Stimulated activated CD8-positive, alpha-beta memory T cell treated with anti-CD3 and anti-CD28 coated beads, Interleukin-4, amount 100 ng/mL, for 24 hours (primary cell): ENCODE measurements around the gene MOB2.

Experiments
- DNase-seq: peaks from one replicate; pipeline ENCODE4 v3.0.0-alpha.2; 2020; ENCODE audit warnings: low read depth

Gene MOB2

DNA sequence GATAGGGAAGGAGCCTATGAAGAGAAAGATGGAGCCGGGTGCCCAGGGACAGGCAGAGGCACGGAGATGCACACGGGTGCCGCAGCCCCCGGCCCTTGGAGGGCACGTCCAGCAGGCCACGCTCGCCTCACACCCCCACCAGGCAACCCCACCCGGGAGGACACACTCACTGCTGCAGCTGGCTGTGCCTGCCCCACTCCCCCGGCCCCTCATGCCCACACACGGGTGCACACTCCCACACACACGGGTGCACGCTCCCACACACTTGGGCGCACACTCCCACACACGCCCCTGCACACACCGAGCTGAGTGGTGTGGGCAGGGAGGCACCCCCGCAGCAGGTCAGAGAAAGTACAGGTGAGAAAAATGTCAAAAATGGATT lies 1.1 kb downstream of the MOB2 start:
- no peak for DNase-seq

DNA sequence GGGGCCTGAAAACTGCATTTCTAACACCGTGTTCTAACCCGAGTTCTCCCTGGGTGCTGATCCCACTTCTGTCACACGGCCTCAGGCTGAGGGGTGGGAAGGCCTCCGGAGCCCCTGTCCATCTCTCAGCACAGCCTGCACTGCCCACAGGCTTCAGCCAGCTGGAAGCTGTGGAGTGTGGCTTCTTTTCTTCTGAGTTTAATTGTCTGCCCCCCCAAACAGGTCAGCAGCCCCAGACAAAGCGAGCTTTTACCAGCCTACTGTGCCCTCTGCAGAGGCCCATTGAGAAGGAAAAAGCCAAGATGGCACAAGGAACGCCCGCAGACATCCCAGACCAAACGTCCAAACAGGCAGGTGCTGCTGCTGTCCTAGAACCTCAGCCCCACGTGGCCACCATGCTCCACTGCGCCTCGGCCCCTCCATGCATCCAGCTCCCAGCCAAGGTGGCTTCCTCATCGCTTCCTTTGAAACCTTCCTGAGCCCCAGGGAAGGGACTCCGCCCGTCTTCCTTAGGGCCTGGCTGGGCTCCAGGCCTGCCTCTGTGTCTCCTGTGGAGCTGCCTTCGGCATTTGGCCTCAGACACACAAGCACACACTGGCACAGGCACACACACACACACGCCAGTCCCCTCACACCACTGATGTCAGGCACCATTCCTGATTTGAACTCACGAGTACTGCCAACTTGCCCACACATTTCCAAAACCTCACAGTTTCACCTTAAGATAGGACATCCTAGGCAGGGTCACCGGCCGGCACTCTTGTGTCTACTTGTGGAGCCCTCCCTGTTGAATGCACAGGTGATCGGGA lies 1.7 kb downstream of the MOB2 start:
- no peak for DNase-seq

DNA sequence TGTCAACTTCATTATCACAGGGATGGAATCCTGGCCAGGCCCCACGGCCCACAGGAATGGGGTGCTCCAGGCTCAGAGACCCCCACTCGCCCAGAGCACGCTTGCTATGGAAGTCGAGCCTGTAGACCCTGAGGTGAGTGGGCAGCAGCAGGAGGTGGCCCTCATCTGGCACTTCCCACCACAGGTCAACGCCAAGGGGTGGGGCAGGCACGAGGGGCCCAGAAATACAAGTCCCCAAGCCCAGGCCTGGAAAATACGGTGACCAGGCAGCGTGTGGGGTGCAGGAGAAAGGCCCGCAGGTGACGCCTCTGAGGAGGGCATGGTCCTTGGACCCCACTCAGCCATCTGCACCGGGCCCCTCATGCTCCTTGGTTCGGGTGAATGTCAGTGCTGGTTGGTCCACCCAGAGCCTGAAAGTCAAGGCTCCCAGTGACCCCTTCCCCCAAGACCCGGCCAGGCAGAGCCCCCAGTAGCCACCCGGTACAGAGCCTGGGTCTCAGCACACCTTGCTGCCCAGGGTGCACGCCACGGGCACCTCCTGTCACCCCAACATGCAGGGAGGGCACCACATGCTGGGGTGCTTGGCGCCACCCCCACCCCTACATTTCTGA lies 2.4 kb downstream of the MOB2 start:
- no peak for DNase-seq

DNA sequence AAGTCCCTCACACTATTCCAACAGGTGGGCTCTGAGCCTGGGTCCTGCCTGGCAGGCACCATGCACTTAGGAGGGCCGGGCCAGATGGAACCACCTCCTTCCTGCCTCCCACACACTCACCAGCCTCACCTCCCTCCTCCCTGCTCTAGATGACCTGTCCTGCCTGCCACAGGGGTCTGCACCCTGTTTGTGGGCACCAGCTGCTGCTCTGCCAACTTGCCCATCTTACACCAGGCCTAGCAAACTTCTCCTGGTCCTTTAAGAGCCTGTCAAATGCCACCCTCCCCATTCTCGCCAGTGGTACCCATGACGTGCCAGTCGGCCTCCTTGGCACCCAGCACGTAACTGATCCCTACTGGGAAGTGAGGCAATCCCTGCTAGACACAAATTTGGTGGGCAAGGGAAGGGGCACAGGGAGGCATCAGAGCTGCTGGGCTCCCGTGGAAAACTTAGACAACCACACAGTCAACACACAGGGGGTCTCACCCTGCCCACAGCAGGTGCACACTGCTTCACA lies 3.1 kb downstream of the MOB2 start:
- DNase-seq = no peak

DNA sequence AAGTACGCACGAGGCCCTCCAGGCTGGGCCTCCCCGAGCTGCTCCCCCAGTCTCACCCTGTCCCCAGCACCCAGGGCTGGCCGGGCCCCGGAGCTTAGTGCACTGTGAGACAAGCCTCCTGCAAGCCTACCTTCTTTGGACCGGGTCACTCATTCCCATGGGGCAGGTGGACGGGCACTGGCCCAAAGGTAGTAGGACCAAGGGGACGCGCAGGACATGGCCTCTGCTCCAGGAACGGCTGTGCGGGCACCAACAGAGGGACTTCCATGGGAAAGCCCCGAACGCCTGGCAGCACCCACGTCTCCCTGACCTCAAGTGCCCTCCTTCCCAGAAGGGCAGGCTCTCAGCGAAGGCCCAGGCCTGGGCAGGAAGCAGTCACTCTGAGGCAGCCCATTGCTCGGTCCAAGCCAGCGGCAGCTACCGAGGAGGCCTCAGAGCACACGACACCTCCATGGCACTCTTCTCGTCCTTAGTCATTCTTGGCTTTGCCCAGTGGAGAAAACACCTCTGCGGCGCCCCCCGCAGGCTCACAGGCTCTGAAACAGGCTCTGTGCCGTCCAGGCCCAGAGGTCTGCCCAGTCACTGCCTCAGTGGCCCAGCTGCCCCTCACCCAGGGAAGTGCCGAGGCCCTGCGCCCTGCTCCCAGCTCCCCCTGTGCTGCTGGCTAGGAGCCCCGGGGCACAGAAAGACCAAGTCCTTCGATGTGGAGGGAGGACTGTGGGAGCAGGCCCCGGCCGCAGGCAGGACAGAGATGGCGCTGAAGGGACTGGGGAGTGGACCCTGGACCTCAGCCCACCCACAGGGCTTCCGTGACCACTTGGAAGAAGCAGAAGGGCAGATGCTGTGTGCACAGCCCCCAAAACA lies 3.8 kb downstream of the MOB2 start:
- no peak for DNase-seq

DNA sequence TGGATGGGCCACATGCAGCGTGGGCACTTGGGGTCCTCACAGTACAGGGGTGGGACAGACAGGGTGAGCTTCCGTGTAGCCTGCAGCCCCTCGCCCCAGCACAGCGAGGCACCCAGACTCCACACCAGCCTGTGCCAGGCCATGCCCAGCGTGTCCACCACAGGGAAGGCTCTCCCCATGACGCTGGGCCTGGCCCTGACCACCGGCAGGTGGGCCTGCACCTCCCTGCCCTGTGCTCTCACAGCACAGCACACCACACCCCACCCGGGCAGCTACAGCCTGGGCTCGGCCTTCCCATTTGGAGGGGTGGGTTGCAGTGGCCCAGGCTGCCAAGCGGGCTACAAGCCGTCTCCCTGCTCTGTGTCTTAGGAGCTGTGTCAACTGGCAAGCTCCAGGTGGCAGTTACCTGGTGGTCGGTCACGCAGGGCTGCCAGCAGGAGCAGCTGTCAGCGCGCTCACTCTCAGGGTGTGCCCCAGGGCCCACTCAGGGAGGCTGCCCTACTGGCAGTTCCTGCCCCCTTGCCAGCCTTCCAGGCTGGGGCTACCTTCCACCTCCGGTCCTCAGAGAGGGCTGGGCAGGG lies 4.6 kb downstream of the MOB2 start:
- no peak for DNase-seq

DNA sequence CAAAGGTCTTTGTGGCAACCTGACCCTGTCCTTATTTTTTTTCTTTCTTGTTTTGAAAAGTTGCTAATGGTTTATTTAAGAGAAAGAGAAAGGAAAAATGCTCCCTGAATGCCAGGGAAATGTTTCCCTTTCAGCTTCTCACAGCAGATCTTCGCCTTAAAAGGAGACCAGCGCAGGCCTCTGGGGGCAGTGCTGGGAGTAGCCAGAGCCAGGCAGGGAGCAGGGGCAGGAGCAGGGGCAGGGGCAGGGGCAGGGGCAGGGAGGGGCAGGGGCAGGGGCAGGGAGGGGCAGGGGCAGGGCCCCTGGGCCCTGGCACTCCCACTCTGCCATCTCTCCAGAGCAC lies 5.1 kb downstream of the MOB2 start:
- no peak for DNase-seq

DNA sequence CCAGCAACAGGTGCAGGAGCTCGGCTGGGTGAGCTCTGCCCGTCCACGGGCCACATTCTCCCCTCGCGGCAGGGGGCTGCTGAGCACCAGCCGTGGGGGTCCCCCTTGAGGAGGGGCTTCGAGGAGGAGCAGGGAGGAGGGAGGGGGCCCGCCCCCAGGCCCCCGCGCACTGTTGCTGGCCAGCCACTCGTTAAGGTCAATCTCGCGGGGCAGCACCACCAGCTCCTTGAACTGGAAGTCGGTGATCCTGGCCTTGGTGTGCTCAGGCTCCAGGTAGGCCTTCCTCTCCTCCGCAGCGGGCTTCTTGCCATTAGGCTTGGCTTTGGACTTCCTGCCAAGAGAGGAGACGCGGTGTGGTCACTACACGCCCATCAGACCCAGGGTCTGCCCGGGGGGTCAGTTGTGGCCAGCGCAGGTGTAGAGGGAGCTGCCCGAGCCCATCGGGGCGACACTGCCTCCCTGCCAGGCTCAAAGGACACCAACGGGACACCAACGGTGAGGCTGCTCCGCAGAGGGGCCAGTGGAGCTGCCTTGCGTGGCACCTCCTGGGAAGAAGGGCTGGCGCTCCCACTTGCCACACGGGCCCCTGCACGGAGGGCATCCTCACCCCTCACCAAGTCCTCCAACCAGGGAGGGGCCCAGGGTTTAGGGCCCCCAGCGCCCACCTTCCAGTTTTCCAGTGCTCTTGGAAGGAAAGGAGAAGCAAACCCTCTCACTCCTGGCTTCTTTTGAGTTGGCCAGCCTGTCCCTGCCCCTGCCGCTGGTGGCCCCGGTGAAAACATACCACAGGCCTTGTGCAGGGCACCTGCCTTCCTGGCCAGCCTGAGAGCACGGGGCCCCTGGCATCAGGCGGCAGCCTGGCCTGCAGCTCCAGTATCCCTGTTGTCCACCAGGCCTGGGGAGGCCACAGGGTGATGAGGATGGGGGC lies 5.8 kb downstream of the MOB2 start:
- no peak for DNase-seq

DNA sequence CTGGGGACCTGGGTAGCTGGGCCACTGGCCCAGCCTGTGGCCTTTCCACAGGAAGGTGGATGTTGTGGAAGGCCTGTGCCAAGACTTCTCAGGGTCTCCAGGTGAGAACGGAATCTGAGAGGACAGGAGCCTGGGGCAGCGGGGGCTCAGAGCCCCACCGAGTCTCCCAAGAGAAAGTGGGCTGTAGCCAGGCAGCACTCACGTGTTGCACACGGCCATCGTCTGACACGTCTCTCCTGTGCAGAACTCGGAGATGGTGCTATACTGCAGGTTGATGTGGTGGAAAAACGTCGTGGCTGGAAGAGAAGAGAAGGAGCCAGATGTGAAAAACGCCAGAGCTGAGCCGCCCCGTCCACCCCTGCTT lies 6.4 kb downstream of the MOB2 start:
- no peak for DNase-seq

DNA sequence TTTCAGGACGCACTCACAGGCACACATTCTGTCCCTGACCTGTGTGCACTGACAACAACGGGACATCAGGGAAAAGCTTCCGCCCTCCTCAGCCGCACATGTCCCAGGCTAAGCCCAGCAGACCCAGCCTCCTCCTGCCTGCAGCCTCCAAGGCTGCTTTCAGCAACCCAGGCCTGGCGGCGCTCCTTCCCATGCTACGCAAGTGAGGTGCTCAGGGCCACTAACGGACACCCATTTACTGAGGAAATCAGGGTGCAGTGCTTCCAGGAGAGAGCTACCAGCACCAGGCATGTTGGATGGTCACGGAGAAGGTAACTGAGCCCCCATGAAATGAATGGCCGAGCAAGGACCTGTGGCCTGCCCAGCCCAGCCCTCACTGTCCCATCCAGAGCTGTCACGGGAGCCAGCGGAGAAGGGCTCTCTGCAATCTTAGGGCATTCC lies 6.9 kb downstream of the MOB2 start:
- DNase-seq = no peak

DNA sequence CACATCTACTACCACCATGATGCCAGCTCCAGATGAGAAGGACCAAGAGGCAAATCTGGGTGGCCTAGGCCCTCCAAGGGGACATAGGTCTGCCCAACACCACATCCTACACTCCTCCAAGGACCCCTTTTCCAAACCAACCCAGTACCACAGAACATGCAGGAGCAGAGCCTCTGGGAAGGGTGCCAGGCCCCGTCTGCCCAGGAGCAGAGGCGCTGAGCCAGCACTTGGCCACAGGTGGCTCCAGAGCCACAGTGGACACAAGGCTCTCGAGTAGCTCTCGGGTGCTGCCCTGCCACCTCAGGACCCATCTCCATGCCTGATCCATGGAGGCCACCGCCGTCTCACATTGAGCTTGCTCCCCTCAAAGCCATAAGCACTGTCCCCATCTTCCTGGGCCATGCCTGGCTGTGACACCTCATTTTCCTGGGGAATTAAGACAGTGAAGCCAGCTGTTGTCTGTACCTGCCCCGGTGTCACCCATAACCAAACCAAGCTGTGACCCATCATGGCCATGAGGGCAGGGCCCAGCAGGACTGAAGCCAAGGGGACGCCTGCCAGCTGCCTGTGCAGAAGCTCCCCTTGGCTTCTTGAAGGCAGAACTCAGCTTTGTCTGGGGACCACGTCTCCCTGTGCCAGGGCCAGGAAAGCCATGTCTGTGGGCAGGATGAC lies 7.4 kb downstream of the MOB2 start:
- DNase-seq = no peak

DNA sequence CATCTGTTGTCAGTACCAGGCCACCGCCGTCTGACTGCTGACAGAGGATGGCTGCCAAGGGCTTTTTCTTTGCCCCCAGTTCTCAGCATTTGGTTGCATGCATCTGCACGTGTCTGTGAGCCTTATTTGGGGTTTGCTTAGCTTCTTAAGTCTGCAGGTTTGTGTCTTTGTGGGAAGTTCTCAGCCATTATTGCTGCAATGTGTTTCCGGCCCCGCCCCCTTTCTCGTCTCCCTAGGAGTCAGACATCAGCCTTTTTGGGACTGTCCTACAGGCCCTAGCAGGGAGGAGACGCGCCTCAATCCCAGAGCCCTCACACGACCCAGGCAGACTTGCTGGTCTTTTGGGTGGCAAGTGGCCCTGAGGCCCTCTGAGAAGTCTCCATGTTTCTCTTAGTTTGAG lies 8.0 kb downstream of the MOB2 start:
- DNase-seq = no peak

DNA sequence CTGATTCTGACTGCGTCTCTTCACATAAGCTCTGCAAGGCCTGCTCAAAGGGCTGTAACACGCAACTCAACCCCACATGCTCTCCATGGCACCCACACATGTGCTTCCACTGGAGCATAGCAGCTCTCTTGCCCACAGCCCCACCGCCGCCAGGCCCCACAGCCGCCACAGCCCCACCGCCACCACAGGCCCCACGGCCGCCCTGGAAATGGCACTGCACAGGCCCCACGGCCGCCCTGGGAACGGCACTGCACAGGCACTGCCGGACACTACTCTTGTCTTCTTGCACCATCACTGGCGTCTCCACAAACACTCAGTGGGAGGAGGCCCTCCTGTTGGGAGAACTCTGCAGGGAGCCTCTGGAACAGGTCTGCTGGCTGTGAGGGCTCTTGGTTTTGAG lies 8.6 kb downstream of the MOB2 start:
- no peak for DNase-seq

DNA sequence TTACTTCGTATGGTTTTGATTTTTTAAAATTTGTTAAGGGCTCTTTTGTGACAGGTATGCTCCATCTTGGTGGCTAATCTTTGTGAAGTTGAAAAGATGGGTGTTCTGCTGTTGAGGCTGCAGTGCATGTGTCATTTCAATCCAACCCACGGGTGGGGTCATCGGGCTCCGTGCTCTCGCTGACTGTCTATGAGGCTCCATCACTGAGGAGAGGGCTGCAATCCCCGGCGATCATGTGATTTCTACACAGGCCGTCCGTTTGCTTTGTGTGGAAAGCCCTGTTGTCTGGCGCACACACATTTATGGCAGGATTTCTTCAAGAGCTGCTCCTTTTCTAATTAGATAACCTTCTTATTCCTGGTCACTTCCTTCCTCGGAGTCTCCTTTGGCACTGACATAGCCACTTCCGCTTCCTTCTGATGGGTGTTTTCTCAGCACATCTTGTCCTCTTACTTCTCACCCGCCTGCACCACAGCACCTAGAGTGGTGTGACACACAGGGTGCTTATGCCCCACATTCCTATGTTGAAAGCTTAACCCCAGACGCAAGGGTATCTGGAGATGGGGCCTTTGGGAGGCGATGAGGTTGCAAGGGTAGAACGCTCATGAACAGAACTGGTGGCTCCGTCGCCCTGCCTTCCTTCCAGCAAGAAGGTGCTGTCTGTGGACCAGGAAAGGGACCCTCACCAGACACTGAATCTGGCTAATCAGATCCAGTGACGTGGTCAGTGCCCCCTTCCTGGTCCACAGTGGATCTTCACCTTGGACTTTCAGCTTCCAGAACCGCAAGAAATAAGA lies 9.4 kb downstream of the MOB2 start:
- DNase-seq = no peak

DNA sequence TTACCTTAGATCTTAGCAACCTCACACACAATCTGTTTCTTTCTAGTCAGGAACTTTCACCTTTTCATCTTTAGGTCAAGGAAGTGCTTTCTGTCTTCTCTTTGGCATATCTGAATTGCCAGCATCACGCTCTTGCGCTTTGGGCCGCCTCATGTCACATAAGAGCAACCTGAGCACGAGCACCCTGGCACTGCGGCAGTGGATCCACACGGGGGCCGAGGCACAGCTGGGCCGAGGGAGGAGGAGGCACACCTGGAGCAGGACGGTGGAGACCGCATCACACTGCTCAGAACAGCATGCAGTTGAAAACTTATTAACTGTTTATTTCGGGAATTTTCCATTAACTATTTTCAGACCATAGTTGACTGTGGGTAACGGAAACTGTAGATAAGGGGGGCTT lies 10.7 kb downstream of the MOB2 start:
- DNase-seq = no peak

DNA sequence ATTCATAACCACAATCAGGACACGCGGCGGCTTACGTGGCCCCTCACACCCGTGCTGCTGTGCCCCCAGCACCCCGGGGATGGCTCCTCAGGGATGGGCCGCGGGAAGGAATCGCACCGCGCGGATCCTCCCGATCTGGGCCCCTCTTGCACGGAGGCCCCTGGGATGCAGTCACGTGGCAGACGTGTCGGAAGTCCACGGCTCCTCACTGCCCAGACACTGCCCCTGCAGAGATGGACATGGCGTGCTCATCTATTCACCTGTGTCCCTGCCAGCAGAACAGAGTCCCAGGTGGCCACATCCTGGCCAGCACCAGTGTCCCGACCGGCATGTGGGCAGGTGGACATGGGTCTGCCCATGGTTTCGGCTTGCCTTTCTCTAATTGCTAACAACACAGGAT lies 12.8 kb downstream of the MOB2 start:
- DNase-seq = no peak

DNA sequence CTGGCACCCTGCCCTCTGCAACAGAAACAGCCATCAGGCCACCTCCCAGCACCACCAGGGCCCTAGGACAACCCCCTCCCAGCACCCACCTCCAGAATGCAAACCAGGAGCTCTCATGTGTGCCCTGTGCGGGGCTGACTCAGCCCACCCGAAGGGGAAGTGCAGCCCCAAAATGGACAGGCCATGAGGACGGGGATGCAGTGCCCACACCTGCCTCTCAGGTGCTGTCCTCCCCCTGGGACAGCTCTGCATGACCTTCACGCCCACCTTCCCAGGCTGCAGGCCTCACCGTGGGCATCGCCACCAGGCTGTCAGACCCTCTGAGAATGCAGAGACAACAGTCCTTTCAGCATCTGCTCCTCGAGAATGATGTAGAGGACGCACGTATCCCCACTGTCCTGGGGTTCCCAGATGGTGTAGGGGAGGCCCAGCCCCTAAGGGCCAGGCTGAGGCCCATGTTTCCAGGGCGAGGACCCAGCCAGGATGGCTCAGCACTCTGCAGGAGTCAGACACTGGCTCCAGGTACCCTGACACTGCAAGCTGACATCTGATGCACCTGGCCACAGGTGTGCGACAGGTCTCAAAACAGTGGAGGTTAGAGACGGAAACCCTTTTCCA lies 13.5 kb downstream of the MOB2 start:
- DNase-seq = no peak

DNA sequence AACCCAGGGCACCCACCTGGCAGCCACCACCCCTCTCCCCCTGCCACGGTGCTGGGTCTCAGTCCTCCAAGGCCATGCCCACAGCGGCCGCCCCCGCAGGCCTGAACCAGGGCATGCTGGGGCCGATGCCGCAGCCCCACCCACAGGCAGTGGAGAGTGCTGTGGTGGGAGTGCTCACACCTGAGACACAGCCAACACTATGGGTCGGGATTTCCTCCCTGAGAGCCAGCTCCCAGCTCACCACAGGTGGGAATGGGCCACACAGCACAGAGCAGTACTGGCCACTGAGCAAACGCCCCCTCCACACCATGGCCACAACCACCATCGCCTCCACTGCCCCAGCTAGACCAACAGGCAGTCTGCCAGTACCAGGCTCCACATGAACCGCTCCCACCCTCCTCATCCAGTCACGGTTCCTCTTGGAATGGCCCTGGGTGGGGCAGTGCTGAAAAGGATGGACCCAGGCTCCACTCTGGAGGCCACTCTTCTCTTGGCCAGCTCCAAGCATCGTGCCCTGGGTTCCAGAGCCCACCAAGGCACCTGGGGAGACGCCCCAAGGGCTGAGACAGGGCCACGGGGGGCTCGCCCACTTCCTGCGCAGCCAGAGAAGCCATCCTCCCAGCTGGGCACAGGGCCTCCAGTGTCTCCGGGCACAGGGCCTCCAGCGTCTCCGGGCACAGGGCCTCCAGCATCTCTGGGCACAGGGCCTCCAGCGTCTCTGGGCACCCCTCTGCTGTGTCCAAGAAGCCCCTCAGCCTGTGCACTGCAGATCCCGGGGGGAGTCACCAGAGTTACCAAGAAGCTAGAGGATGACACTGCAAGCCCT lies 14.2 kb downstream of the MOB2 start:
- no peak for DNase-seq

DNA sequence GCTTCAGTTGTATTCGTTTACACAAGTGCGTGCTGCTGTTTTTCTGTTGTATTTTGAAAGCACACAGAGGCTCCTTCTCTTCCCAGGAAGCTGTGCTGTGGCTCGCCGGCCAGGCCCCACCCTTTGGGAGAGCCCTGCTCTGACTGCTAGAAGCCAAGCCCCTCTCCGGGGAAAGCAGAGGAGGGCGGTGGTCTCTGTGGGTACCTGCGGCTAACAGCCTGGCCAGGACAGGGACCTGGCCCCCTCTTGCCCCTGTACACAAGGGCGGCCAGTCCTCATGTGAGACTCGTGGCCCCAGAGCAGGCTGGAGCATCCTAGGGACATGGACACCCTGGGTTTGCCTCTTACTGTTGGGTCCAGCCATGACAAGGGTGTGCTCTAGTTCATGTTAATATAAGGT lies 14.8 kb downstream of the MOB2 start:
- DNase-seq = no peak
